ENCODE measurements around the gene CEP104. TPM values are rescaled to one million over a fixed set of nuclear protein-coding genes. Genes with fewer than 3 reads are reported as not detected.
"Not testable (repeated sequence)": the region's sequence is repeated elsewhere in the genome, so short reads cannot be mapped to it uniquely, and the experiment has no call there.

Gene CEP104
- total RNA-seq, 2 donors from 2014 or later: 40.1 to 57.9 TPM

DNA sequence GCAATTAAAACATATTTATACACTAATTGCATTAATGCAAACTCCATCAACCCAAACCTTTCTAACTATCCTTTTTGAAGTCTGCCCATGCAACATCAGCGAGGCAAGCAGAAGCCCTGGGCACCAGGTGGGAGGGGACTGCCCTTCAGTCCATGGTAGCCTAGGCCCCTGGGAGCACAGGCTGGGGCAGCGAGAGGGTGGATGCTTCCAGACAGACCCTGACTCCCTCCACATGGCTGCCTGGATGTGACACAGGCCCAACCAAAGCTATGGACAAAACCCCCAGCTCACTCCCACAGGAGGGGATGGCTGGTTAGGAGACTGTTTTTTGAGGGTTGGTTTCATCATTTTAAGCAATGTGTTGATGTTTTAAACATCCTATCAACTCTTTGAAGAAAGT lies 42.9 kb downstream of the CEP104 start:
- peak; percentile 62 for DNase-seq (ENCODE audit: low spot score)
- intact Hi-C loops (cut with DNase I): no loop called here

- intact Hi-C loops (cut with DNase I): no loop called here
- no peak for DNase-seq (ENCODE audit: low spot score)
Measured at GRCh38 chr1:3811595-3811911, 45.5 kb downstream of the CEP104 start.

DNA sequence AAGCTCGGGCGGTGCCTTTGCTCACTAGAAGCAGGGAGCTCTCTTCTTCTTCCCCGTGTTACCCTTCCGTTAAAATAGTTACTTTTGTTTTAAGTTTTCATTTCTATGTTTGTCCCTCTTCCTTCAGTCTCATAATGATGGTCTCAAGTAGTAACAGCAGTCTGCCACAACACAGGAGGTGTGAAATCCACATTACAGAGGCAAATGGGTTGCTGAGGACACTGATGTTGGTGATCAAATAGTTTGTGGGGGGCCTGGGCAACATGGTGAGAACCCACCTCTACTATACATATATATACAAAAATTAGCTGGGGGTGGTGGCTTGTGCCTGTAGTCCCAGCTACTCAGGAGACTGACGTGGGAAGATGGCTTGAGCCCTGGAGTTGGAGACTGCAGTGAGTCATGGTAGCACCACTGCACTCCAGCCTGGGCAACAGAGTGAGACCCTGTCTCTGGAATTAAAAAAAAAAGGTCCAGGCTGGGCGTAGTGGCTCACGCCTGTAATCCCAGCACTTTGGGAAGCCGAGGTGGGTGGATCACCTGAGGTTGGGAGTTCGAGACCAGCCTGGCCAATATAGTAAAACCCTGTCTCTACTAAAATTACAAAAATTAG lies 46.8 kb downstream of the CEP104 start:
- intact Hi-C loops (cut with DNase I): not testable (repeated sequence)
- DNase-seq (ENCODE audit: low spot score): peak; percentile 5

GRCh38 chr1:3809680-3810079 lies 47.3 kb downstream of the CEP104 start:
- intact Hi-C loops (cut with DNase I): no loop called here
- DNase-seq (ENCODE audit: low spot score): peak; percentile 56

DNA sequence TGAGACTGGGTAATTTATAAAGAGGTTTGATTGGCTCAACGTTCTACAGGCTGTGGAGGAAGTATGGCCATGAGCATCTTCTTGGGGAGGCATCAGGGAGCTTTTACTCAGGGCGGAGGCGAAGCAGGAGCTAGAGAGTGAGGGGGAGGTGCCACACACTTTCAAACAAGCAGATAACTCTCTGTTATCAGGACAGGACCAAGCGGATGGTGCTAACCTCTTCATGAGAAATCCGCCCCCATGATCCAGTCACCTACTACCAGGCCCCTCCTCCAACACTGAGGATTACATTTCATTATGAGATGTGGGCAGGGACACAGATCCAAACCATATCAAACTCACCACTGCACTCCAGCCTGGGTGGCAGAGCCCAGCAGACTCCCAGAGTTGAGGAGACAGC lies 49.2 kb downstream of the CEP104 start:
- DNase-seq (ENCODE audit: low spot score): no peak
- intact Hi-C loops (cut with DNase I): no loop called here

- intact Hi-C loops (cut with DNase I): no loop called here
Measured at GRCh38 chr1:3805038-3805437, 52.0 kb downstream of the CEP104 start.

GRCh38 chr1:3804627-3804944 lies 52.4 kb downstream of the CEP104 start:
- DNase-seq (ENCODE audit: low spot score); intact Hi-C loops (cut with DNase I): not testable (repeated sequence)

More at GRCh38 chr1:3805038-3805437, 52.0 kb downstream of the CEP104 start:
- no peak for DNase-seq (ENCODE audit: low spot score)

- intact Hi-C loops (cut with DNase I): no loop called here
Measured at GRCh38 chr1:3803905-3804626, 52.9 kb downstream of the CEP104 start.

DNA sequence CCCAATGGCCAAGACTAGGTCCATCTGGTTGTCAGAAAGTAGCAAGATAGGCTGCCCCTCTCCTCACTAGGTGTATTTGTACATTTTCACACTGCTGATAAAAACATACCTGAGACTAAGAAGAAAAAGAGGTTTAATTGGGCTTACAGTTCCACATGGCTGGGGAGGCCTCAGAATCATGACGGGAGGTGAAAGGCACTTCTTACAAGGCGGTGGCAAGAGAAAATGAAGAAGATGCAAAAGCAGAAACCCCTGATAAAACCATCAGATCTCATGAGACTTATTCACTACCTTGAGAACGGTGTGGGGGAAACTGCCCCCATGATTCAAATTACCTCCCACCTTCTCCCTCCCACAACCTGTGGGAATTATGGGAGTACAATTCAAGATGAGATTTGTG lies 56.2 kb downstream of the CEP104 start:
- DNase-seq (ENCODE audit: low spot score); intact Hi-C loops (cut with DNase I): not testable (repeated sequence)

More at GRCh38 chr1:3803905-3804626, 52.9 kb downstream of the CEP104 start:
- DNase-seq (ENCODE audit: low spot score): no peak

DNA sequence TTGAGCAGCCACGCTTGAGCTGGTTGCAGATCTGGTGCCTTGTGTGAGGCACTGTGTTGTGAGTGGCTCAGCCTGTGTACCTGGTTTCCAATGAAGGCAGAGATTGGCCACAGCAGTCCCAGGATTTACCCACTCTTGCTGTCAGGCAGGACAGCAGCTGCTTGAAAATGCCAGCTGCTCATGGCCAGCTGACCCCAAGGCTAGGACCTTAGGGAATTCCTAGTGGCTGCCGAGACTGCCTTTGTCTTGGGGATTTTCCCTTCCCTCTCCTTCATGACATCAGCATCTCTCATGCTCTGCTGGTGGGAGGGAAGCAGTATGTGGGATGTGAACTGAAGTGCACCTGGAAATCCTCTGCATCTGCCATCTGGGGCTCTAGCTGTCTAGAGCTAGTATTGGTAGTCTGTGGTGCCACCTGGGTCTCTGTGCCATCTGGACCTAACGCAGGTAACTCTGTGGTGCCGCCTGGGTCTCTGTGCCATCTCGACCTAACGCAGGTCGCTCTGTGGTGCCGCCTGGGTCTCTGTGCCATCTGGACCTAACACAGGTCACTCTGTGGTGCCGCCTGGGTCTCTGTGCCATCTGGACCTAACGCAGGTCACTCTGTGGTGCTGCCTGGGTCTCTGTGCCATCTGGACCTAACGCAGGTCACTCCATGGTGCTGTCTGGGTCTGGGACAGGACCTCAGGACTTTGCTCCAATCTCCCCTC lies 56.9 kb downstream of the CEP104 start:
- intact Hi-C loops (cut with DNase I): no loop called here
- no peak for DNase-seq (ENCODE audit: low spot score)

DNA sequence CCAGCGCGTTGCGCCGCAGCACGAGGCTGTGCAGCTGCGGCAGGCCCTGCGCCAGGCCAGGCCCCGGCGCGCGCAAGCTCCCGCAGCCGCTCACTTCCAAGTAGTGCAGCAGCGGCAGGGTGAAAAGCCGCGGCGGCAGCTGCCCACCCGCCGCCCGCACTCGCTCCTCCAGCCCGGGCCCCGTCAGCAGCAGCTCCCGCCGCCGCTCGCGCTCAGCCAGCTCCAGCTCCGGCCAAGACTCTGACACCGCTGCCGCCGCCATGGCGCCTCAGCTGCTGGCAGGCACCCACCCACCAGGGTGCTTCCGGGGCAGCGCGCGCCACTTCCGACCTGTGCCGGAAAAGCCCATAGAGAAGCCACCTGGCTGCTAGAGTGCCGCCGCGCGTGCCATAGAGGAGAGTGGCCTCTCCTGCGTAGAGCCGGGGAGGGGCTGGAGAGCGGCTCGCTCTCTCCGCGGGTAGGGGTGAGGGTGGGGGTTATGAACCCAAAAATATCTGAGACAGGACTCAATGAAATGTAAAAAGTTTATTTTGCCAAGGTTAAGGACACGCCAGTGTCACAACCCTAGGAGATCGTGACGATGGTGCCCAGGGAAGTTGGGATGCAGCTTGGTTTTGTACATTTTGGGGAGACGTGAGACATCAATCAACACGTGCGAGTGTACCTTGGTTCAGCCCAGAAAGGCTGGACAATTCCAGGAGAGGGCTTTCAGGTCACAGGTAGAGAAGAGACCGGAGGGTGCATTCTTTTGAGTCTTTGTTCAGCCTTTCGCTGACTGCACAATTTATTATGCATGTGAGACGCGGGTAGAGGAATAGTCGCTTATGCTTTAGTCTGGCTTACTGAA lies 60.6 kb downstream of the CEP104 start, which contains the start of gene LRRC47:
Gene LRRC47 (minus strand): TSS at position 284 of the 847 bp plus-strand sequence. CDS start 22 bp downstream, at position 262.
- peak; percentile 99 for DNase-seq (ENCODE audit: low spot score)
- intact Hi-C loops (cut with DNase I): no loop called here

DNA sequence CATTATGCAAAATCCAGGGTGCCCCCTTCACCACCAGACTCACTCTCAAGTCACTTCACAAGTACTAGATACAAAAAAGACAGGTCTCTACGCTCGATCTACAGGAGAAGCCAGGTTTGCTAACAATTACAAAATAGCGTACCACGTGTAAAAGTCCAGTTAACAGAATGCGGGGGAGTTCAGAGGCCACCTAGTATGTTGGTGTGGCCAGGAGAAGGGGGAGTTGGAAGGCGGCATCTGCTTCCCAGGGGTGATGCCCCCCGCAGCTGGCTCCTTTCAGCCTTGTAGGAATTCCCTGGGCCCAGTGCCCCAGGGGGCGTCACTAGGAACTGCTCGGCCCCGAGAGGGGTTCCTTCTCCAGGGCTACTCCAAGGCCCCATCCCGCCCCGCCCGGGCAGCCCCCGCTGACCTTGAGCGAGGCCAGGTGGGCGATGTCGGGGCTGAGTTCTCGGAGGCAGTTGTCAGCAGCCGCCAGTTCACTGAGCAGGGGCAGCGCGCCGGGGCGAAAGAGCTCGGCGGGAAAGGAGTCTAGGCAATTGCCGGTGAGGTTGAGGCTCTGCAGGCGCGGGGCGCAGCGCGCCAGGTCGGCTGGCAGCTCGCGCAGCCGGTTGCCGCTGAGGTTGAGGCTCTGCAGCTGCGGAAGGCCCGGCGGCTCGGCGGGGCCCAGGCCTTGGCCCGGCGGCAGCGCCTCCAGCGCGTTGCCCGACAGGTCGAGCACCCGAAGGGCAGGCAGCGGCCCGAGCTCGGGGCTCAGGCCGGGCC lies 61.4 kb downstream of the CEP104 start:
- DNase-seq (ENCODE audit: low spot score): no peak
- intact Hi-C loops (cut with DNase I): no loop called here

- intact Hi-C loops (cut with DNase I): no loop called here
Measured at GRCh38 chr1:3790952-3791351, 66.1 kb downstream of the CEP104 start.

GRCh38 chr1:3790500-3790923 lies 66.5 kb downstream of the CEP104 start:
- no peak for DNase-seq (ENCODE audit: low spot score)
- intact Hi-C loops (cut with DNase I): no loop called here

More at GRCh38 chr1:3790952-3791351, 66.1 kb downstream of the CEP104 start:
- no peak for DNase-seq (ENCODE audit: low spot score)

DNA sequence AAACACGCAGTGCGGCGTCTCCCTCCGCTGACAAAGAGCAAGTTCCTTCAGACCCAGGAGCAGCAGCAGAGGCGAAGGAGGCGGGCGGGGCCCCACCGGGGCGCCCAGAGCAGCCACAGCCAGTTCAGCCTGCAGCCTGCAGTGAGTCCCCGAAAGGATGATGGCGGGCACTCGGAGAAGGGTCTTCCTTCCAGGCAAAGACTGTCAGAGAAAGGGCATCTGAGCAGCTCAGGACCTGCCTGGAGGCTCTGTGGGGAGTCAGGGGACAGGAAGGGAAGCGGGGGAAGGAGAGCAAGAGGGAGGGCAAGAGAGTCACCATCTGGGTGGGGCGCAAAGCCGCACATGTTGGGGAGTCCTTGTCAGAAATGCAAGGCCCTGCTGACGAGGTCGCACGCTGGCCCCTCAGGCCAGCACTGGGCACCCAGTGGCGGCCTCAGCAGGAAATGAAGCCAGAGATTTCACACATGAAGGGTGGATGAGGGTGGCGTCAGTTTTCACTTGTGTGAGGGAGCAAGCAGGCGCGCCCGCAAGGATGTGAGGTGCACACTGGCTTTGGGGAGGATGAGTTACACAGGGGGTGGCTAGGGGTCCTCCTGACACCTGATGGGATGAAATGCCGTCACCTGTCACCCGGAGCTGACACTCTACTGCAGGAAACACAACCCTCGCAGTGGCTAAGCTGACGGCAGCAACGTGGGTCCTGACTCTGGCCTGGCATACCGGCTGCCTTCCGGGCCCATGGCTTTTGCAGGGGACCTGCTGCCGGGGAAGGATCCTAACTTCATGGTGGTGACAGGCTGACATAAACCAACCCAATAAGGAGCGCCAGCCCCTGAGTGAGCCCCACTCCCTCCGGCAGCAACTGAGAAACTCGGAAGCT lies 67.3 kb downstream of the CEP104 start:
- no peak for DNase-seq (ENCODE audit: low spot score)
- intact Hi-C loops (cut with DNase I): no loop called here

- intact Hi-C loops (cut with DNase I): no loop called here
- peak; percentile 68 for DNase-seq (ENCODE audit: low spot score)
Measured at GRCh38 chr1:3788756-3789420, 68.1 kb downstream of the CEP104 start.

All from posterior vena cava (tissue), 2 donors.